Kidney glomerular epithelial cell (primary cell): ENCODE measurements around the gene ATXN1L.
"Not testable (repeated sequence)": the region's sequence is repeated elsewhere in the genome, so short reads cannot be mapped to it uniquely, and the experiment has no call there.

Experiments used
- DNase-seq: peaks from one replicate; lab custom pipeline; 2025; lab: John Stamatoyannopoulos, UW

Gene ATXN1L

DNA sequence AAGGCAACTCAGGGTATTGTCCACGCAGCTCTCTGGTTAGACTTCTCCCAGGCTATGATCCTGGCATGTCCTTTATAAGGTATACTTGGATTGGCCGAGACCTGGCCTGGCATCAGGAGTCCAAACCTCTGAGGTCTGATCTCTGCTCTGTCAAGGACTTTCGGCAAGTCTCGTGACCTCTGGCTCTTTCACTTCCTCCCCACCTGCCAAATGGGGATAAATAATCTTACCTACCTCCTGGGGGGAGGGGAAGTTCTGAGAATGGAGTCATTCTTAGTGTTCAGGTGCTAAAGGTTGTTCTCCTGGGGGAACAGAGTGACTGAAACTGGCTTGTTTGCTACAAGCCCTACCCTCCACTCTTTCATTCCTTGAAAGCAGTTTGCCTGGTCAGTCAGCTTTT, 7.6 kb downstream of the ATXN1L start:
- no peak for DNase-seq

DNA sequence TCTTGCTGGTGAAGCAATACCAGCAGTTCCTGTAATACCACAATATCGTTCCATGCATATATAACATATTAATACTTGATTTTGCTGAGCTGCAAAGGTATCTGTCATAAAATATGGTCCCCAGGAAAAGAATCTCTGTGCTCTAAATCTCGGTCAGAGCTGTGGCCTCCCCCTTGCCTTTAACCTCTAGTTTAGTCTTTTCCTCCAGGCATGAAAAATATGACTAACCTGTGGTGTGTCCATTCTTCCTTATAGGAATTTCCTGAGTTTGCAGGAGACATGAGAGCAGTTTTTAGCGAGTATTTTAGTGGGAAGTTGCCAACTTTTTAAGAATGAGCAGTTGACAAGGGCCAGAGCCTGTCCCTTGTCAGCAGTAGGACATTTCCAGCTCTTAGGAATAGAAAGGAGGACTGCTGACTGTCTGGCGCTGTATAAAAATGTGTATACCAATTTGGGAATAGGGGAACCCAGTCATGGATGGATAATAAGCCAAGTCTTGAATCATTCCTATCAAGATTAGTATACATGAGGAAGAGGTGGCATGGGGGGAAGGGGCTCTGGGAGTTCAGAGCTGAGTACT, 8.7 kb downstream of the ATXN1L start:
- peak; percentile 22 for DNase-seq

GRCh38 chr16:71855937-71856662, 10.3 kb downstream of the ATXN1L start:
- no peak for DNase-seq

DNA sequence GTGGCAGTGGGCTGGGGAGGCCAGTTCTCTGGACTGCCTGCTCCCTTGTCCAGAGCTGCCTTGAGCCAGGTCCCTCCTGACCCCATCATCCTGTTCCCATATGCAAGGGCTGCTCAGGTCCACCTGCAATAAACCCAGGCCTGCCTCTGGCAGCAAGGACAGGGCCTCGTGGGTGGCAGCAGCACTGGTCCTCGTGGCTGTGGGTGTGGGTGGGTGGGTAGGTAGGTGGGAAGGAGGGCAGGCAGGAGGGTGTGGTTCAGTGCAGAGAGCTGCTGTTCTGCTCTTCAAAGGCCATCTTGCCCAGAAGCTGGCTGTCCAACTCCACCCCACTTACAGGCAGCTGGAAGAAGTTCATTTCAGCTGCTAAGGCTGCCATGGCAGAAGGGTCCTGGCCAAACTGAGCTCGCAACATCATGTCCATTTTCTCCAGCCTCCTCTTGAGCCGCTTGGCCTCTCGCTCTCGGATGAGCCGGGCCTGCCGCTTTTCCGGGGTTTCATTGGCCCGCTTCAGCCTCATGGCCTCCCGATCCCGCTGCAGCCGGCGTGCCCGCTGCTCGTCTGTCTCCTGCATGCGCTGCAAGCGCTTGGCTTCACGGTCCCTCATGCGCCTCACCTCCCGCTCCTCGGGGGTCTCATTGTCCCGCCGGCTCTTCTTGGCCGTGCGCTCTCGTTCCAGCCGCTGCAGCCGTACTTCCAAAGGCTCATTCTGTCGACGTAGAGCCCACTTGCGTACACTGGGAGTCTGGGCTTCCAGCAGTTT, 14.2 kb downstream of the ATXN1L start:
- DNase-seq = no peak

- DNase-seq = no peak
Observed at GRCh38 chr16:71863995-71864394, 18.2 kb downstream of the ATXN1L start.

GRCh38 chr16:71865173-71865863, 19.5 kb downstream of the ATXN1L start:
- no peak for DNase-seq

DNA sequence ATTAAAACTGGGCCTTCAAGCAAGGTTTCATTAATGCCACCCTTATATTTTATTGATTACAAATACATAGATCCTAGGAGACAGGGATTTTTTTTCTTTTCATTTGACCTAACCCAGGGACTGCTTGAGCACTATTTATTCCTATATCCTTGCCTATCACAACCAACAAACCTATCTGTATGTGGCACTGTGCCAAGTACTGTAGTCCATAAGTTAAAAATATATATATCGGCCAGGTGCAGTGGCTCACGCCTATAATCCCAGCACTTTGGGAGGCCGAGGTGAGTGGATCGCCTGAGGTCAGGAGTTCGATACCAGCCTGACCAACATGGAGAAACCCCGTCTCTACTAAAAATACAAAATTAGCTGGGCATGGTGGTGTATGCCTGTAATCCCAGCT, 21.4 kb downstream of the ATXN1L start:
- DNase-seq = not testable (repeated sequence)

DNA sequence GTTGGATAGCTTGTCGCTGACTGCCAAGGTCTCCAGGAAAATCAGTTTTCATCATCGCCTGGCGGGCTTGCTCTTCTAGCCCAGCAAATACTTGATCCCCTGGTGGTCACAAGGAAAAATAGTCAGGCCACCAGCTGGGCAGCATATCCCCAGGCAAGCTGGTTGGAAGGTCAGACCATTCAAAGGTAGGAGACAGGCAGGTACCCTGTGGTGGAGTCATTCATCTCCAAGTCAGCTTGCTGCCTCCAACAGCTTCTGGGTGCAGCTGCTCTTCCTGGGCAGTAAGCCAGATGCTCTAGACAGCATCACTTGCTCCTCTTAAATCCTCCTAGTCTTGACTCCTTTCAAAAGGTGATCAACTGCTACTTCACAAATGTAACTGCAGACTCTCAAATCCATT, 22.2 kb downstream of the ATXN1L start:
- DNase-seq = no peak

- DNase-seq = no peak
Observed at GRCh38 chr16:71869089-71869488, 23.3 kb downstream of the ATXN1L start.

- DNase-seq = no peak
Observed at GRCh38 chr16:71870818-71871217, 25.0 kb downstream of the ATXN1L start.

DNA sequence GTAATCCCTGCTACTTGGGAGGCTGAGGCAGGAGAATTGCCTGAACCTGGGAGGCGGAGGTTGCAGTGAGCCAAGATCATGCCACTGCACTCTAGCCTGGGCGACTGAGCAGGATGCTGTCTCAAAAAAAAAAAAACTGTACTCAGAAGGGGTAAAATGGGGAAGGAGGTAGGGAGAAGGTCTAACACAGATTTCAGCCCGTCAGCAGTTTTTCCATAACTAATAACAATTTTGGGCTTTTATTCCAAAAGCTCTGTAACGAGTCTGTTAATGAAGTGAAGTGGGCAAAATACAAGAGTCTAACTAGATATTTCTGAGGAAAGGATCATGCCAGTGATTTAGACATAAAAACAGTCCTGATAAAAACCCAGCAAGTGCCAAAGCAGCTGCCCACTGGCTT, 27.4 kb downstream of the ATXN1L start:
- DNase-seq = no peak

GRCh38 chr16:71878911-71879310, 33.1 kb downstream of the ATXN1L start:
- DNase-seq = no peak

DNA sequence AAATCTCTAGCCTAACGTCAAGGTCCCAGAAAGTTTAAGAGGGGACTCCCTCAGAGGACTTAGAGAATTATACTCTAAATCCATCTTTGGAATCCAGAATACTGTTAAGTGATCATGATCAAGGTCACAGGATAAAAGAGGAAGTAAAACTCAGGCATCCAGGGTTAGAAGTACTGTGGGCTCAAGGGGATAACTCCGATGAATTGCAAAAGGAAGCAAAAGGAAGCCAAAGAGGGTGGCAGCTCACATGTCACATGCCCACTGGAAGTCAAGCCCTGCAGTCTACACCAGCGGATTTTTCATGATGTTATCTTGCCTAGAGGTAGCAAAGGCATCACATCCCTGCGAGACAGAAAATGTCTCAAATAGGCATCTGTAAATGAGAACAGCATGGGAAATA, 34.4 kb downstream of the ATXN1L start:
- DNase-seq = no peak

DNA sequence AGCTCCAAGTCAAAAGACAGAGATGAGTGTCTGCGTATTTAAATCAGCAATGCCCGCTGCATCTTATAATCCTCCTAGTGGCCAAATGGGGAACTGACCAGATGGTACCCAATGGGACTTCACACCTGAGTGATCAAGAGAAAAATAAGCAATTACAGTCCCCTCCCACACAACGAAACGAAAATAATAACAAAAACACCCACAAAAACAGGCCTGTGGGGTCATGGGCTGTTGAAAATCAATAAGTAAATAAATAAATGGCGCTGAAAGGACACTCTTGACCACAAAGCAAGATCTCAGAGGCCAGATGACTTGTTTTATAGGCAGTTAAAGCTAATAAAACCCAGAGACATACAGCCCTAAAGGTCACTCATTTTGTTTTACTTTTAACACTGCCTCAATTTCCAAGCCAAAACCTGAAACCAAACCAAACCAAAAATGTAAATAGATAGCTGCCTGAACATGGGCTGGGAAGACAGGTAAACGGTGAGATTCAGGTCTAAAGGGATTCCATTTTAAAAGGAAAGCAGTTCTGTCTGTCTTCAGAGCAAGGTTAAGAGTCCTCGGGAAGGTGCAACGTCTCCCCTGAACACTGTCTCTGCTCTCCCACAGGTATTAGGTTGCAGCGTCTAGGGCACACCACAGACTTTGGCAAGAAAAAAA, 36.9 kb downstream of the ATXN1L start:
- peak; percentile 80 for DNase-seq

- DNase-seq = no peak
Observed at GRCh38 chr16:71883168-71883848, 37.5 kb downstream of the ATXN1L start.

GRCh38 chr16:71883849-71884638, 38.3 kb downstream of the ATXN1L start, which contains the start of gene ZNF821:
Gene ZNF821 (minus strand): TSS chr16:71884182. CDS start chr16:71879946, 4,236 bp downstream.
- DNase-seq = peak; percentile 47

DNA sequence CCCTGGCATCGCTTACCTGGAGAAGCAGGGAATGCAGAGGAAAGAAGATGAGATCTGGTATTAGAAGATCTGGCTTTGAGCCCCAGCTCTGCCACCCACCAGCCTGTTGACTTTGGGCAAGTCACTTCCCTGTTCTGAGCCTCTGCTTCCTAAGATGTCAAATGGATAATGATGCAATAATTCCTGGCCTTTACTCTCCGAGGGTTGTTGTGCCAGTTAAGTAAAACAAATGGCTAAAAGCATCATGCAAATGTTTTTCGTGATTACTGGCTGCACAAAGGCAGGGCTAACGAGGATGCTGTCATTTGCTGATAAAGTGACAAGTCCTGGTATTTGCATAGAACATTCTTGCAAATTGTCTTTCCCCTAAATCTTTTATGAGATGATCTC, 39.5 kb downstream of the ATXN1L start:
- no peak for DNase-seq

GRCh38 chr16:71889147-71889546, 43.4 kb downstream of the ATXN1L start:
- no peak for DNase-seq

GRCh38 chr16:71893888-71894228, 48.1 kb downstream of the ATXN1L start:
- DNase-seq = no peak

DNA sequence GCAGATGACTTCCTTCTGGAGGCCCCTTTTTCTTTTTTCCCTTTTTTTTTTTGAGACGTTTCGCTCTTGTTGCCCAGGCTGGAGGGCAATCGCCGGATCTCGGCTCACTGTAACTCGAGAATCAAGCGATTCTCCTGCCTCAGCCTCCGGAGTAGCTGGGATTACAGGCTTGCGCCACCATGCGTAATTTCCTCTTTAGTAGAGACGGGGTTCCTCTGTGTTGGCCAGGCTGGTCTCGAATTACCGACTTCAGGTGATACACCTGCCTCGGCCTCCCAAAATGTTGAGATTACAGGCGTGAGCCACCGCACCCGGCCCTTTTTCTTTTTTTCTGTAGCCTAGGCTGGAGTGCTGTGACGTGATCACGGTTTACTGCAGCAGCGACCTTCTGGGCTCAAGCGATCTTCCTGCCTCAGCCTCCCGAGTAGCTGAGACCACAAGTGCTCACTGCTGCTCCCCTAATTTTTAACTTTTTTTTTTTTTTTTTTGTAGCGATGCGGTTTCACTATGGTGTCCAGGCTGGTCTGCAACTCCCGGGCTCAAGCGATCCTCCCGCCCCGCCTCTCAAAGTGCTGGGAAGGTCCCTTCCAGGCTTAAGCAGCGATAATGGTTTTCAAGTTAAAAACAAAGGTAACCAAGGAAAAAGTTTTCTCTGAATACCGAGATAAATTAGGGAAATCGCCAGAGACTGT, 48.6 kb downstream of the ATXN1L start:
- peak; percentile 18 for DNase-seq
